Astrocyte of the spinal cord (primary cell): ENCODE measurements around the gene TAPBP.
"Not testable (repeated sequence)": the region's sequence is repeated elsewhere in the genome, so short reads cannot be mapped to it uniquely, and the experiment has no call there.

Source experiments
- DNase-seq: peaks from one replicate; pipeline ENCODE4 v3.0.0; 2011; ENCODE audit warnings: low read depth, low spot score
- H3K4me3 ChIP-seq: 2 replicates; pipeline ENCODE4 v1.5.1; 2011; ENCODE audit warnings: low read depth, mild to moderate bottlenecking, low read length, moderate library complexity
- in situ Hi-C: cut with HindIII; loops from 2 replicates; pipeline ENCODE4 v1.10.0; 2017; ENCODE audit warnings: low sequenced_read_pairs
- TF ChIP-seq, protein P1 (sequence below): IDR thresholded peaks from 2 replicates; pipeline ENCODE4 v1.5.1; 2012; ENCODE audit warnings: low read depth, mild to moderate bottlenecking, low read length, inconsistent platforms

TAPBP gene

DNA sequence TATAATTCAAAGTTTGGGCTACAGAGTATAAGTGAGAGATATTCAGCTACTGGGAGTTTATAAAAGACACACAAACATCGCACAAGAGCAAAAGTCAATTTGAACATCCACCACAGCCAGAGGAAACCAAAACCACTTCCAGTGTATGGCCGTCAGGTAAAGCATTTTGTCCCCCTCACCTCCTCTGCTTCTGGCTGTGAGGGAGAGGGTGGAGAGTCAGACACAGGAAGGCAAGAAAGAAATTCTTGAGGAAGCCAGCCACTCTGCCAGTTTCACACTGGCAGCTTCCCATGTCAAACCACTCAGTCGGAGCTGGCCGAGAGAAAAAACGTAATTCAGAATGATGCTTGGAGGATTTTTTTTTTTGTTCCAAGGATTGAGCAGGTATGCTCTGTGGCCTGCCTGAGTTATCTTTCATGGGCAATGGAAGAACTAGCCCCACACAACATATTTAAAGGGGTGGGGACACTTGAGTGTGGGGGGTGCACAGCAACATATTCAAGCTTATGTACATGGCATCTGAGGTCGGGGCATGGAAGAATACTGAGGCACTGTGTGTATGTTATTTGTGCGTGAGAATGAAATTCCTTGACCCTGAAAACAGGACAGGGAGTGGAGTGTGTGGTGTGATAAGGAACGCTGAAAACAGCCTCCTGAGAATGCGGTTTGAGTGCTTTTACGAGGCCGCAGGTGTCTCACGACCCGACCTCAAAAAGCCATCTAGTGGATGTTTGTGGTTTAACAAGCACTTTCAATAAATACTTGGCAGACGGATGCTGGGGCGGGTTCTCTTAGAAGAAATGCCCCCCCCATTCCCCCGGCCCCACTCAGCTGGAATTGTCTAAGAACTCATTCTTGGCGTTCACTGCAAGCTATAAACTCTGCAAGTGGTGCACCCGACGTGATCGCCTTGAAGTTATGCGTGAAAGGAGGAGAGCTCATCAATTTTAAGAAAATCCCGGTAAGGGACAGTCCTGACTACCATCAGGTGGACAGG lies 31.1 kb upstream of the TAPBP start:
- DNase-seq: peak; percentile 91
- no peak overlapping the region for H3K4me3 ChIP-seq
- TF ChIP-seq, protein P1, sequence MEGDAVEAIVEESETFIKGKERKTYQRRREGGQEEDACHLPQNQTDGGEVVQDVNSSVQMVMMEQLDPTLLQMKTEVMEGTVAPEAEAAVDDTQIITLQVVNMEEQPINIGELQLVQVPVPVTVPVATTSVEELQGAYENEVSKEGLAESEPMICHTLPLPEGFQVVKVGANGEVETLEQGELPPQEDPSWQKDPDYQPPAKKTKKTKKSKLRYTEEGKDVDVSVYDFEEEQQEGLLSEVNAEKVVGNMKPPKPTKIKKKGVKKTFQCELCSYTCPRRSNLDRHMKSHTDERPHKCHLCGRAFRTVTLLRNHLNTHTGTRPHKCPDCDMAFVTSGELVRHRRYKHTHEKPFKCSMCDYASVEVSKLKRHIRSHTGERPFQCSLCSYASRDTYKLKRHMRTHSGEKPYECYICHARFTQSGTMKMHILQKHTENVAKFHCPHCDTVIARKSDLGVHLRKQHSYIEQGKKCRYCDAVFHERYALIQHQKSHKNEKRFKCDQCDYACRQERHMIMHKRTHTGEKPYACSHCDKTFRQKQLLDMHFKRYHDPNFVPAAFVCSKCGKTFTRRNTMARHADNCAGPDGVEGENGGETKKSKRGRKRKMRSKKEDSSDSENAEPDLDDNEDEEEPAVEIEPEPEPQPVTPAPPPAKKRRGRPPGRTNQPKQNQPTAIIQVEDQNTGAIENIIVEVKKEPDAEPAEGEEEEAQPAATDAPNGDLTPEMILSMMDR: peak; percentile 46
- in situ Hi-C loops: no loop called here

DNA sequence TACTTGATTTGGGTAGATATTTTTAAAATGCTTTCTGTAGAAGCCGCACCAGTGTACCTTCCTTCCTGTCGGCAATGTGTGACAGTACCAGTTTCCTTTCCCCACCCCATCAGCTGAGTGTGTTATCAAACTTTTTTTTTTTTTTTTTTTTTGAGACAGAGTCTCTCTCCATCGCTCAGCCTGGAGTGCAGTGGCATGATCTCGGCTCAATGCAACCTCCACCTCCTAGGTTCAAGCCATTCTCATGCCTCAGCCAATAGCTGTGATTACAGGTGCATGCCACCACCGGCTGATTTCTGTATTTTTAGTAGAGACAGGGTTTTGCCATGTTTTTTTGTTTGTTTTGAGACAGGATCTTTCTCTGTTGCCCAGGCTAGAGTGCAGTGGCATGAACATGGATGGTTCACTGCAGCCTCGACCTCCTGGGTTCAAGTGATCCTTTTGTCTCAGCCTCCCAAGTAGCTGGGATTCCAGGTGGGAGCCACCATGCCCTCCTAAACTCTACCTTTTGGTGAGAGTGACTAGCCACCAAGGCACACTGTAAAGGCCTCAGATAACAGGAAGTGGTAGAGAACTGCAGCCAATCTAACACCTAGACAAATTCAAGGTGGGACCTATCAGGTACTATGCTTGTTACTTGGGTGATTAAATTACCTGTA lies 30.2 kb upstream of the TAPBP start:
- TF ChIP-seq, protein P1: no peak
- in situ Hi-C loops: no loop called here
- H3K4me3 ChIP-seq: no peak overlapping the region
- DNase-seq: no peak

DNA sequence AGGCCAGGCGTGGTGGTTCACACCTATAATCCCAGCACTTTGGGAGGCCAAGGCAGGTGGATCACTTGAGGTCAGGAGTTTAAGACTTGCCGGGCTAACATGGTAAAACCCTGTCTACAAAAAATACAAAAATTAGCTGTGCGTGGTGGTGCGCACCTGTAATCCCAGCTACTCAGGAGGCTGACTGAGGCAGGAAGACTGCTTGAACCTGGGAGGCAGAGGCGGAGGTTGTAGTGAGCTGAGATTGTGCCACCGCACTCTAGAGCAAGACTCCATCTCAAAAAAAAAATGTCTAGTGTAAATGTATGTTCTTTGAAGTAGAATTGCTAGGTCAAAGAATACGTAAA lies 29.7 kb upstream of the TAPBP start:
- H3K4me3 ChIP-seq, DNase-seq, in situ Hi-C loops: not testable (repeated sequence)

DNA sequence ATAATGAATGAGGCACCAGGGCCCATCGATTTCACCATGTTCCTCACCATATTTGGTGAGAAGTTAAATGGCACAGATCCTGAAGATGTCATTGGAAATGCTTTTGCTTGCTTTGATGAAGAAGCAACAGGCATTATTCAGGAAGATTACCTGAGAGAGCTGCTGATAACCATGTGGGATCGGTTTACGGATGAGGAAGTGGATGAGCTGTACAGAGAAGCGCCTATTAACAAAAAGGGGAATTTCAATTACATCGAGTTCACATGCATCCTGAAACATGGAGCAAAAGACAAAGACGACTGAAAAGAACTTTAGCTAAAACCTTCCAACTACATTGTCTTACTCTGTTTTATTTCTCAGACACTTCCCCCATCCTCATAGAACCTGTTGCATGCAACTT lies 25.3 kb upstream of the TAPBP start:
- TF ChIP-seq, protein P1: no peak
- H3K4me3 ChIP-seq: no peak overlapping the region
- DNase-seq: no peak
- in situ Hi-C loops: no loop called here

DNA sequence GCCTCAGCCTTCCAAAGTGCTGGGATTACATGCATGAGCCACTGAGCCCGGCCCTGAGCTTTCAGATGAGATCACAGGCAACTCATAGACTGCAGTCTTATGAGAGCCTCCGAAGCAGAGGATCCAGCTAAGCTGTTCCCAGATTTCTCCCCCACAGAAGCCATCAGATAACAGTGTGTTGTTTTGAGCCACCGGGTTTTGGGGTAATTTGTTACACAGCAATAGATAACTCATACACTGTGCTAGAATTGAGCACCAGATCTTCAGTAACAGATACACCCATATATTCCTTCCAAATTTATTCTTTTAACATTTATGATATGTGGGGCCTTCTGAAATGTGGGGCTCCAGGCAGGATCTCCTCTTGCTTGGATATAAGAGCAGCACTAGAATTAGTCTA lies 22.6 kb upstream of the TAPBP start:
- TF ChIP-seq, protein P1: no peak
- in situ Hi-C loops: no loop called here
- H3K4me3 ChIP-seq: no peak overlapping the region
- DNase-seq: no peak

DNA sequence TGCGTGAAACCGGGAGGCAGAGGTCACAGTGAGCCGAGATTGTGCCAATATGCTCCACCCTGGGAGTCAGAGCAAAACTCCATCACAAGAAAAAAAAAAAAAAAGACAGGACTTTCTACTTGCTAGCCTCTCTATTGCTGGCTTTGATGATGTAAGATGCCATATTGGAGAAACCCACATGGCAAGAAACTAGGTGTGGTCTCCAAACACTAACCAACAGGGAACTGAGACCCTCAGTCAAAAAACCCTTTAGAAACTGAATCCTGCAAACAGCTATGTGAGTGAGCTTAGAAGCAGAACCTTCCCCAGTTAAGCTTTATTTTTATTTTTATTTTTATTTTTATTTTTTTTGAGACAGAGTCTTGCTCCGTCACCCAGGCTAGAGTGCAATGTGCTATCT lies 22.0 kb upstream of the TAPBP start:
- TF ChIP-seq, protein P1: no peak
- no peak for DNase-seq
- in situ Hi-C loops: no loop called here
- no peak overlapping the region for H3K4me3 ChIP-seq

DNA sequence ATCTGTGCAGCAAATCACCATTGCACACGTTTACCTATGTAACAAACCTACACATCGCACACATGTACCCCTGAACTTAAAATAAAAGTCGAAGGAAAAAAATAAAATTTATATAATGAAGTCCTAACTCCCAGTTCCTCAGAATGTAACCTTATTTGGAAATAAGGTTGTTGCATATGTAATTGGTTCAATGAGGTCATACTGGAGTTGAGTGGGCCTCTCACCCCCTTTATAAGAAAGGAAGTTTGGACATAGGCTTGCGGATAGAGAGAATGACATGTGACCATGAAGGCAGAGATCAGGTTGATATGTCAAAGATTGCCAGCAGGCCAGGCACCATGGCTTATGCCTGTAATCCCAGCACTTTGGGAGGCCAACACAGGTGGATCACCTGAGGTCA lies 19.8 kb upstream of the TAPBP start:
- in situ Hi-C loops: no loop called here
- DNase-seq: no peak
- H3K4me3 ChIP-seq: no peak overlapping the region
- TF ChIP-seq, protein P1: no peak
